Left forelimb (tissue), 1 donor: ENCODE measurements around the gene ARMC9.
"Not testable (repeated sequence)": the region's sequence is repeated elsewhere in the genome, so short reads cannot be mapped to it uniquely, and the experiment has no call there.

ENCODE experiments used
- DNase-seq: peaks from one replicate; pipeline ENCODE4 v3.0.0-alpha.2; 2018; ENCODE audit warnings: low spot score

ARMC9 gene

DNA sequence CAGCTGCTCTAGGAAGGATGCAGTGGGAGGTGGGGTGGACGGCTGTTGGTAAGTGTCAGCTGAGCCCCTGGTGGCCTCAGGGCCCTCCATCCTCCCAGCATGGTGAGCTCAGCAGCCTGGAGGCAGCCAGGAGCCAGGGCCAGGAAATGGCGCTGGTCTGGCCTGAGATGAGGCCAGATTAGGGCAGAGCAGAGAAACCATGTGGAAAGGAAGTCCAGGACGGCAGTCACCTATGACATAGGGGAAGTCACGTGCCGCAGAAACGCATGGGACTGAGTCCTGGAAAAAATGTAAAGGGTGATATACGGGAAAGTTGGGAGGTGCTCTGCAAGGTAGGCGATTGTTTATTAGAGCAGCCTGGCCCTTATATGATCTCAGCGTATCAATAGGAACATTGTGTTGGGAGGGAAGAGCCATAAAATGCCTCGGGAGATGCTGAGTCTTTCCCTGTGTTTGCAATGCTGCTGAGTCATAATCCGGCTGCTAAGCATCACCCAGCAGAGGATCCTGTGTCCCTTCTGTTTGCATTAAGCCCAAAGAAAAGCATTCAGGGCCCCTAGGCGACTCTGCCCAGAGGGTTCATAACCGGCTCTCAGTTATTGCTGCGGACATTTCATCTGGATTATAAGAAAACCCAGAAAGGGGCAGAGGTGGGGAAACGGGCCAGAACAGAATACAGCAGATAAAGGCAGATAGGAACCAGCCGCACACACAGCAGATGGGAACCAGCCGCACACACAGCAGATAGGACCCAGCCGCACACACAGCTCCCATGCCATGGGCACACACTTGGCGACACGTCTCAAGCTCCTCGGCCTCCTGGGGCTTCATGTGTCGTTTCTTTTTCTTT is 166.8 kb downstream of the ARMC9 start:
- no peak for DNase-seq

DNA sequence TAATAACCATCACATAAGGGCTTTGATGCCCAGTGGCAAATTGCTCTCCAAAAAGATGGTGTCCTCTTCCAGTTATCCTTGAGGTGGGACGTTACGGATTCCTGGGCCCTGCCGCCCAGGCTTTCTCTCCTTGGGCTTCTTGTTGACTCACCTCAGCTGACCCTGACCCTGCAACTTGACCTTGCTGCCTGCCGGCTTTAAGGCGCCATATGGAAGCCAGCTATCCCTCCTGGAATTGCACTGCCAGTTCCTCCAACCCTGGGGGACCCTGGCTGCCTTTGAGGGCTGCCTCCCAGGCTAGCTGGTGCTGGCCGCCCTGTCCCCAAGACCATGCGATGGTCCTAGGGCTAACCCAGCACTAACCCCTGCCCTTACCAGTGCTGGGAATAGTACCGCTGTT is 168.7 kb downstream of the ARMC9 start:
- no peak for DNase-seq

DNA sequence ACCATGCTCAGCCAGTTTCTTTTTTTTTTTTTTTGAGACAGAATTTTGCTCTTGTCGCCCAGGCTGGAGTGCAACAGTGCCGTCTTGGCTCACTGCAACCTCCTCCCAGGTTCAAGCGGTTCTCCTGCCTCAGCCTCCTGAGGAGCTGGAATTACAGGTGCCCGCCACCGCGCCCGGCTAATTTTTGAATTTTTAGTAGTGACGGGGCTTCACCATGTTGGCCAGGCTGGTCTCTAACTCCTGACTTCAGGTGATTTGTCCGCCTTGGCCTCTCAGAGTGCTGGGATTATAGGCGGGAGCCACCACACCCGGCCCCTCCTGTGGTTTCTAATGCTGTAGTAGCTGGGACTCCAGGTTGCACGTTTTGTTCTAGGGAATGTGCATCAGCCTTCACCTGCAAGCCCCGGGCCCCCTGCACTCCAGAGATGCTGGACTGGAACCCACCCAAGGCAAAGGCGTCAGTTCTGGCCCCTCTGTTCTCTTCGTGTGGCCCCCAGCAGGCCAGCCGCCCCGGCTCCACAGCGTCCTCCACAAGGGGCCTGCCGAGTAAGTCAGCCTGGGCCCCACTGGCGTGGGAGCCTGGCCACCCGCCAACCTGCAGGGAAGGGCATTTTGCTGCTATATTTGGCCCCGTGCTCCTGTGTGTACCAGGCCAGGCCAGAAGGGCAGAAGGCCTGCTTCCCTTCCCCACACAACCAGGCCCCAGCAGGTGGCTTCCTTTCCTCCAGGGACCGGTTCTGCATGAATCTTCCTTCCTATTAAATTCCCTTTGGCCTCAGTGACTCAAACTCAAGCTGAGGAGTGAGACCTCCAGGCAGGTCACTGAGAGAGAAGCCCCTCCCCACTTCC is 171.4 kb downstream of the ARMC9 start:
- no peak for DNase-seq

DNA sequence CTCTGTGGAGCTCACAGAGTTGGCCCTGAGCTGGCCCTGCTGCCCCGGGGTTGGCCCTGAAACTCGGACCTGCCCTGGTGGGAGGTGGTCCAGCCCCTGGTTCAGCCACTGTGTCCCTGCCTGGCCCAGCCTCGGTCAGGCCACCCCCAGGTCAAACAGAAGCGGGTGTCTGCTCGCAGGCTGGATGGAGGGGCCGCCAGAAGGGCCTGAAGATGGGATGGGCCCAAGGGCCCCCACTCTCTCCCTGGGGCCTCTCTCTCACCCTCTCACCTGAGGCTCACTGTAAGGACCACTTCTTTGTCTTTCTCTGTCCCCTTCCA is 172.0 kb downstream of the ARMC9 start:
- no peak for DNase-seq

DNA sequence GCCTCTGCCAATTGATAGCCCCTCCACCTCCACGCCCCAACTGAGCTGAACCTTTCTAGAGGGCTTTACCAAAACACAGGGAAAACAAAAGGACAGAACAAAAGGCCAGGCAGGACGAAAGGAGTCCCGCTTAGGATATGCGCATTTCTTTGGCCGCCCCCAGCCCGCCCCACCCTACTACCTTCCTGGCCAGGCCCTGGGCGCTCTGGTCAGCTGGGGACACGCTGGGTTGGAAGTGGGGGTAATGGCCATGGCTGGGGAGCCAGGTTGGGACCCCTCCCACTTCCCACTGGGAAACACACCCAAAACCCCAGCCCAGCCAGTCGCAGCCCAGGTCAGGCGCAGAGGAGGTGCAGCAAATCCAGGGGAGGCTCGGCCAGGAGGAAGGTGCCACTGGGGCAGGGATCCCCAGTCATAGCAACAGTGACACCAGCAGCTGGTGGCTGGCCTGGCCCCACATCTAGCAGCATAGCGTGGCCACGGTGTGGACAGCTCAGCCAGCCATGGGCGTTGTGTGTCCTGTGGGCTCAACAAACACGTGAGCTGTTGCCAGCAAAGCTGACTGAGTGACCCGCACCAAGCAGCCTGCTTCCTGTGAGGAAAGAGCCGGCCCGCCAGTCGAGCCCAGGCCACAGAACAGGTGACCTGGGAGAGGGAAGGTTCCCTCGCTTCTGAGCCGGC is 172.5 kb downstream of the ARMC9 start:
- DNase-seq = no peak

DNA sequence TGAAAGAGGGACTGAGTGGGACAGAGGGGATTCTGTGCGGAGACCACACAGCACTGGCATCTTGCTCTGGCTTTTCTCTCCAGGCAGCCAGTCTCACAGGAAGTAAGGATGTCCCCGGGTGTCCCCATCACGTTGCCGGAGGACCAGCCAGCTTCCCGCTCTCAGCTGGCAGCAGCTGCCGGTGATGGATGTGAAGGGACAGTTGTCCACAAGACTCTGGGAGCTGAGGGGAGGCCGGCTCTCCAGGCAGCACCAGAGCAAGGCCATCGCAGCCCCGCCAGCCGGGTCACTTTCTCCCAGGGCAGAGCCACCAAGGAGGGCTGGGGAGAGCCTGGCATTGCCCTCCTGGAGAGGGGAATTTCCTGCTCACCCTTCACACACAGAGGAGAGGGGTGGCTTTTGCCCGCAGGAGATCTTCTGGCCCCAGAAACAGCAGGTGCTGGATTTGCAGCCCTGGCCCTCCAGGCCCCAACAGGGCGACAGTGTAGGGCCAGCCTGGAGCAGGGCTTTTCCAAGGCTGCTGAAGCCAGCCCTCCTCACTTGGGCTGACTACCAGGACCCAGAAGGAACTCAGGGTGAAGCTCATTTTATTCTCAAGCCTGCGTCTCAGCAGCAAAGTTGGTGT is 173.1 kb downstream of the ARMC9 start:
- DNase-seq = no peak

DNA sequence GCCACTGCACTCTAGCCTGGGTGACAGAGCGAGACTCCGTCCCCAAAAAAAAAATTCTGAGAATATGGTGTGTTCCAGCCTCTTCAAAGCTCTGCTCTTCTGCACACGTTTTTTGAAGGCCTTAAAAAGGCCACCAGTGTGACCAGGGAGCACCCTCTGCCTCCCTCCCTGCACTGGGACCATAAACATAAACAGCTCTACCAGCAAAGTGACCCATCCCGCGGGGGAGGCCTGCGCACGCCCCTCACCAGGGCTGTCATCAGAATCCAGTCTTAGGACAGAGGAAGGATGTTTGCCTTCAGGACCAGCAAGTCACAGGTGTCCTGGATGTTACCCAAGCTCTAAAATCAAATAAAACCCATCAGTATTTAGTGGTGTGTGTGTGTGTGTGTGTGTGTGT is 173.9 kb downstream of the ARMC9 start:
- no peak for DNase-seq

DNA sequence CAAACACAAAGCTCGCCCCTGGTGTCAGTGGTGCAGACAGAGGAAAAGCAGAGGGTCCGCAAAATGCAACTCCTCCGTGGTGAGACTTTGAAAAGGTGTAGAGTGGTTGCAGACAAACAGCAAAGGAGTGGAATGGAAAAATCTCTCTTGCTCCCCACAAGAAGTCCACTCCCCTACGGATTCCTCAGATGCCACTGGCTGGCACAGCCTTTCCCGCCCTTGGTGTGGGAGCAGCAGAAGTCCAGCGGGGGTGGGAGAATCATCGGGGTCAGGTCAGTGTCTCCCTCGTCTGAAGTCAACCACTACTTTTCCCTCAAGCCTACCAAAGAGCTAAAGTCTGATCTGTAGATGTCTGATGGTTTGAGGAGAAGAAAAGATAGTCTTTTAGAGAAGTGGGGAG is 174.8 kb downstream of the ARMC9 start:
- DNase-seq = no peak

DNA sequence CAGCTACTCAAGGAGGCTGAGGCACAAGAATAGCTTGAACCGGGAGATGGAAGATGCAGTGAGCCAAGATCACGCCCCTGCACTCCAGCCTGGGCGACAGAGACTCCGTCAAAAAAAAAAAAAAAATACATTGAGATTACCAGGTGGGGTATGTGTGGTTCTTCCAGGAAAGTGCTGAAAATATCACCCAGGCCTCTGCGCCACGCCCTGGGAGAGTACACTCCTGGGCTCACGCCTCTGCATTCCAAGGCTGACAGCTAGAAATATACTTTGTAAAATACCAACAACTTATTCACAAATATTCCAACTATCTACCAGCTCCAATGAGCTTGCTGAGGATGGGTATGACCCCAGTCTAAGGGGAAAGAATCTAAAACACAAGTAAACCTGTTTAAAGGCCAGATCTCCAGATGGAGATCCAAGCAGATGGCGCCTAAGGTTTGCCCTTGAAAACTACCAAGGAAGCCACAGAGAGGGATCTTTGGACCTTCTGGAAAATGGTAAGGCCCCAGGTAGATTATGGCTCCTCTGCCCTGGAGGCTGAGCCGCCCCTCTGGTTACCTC is 175.4 kb downstream of the ARMC9 start:
- no peak for DNase-seq

DNA sequence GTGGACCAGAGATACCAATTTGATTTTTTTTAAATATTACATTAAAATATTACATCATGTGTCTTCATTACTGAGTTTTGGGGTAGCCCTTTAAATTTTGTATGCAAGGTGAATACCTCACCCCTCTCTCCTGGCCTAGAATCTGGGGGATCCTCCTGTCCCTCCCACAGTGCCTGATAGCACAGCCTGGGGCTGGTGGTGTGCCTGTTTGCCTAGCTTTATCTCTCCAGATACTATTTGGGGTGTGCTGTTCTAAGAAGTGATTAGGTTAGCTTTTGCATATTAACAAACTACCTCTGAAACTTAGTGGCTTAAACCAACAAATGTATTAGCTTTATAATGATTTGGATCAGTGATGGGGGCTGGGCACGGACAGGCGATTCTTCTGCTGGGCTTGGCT is 176.3 kb downstream of the ARMC9 start:
- DNase-seq = no peak

DNA sequence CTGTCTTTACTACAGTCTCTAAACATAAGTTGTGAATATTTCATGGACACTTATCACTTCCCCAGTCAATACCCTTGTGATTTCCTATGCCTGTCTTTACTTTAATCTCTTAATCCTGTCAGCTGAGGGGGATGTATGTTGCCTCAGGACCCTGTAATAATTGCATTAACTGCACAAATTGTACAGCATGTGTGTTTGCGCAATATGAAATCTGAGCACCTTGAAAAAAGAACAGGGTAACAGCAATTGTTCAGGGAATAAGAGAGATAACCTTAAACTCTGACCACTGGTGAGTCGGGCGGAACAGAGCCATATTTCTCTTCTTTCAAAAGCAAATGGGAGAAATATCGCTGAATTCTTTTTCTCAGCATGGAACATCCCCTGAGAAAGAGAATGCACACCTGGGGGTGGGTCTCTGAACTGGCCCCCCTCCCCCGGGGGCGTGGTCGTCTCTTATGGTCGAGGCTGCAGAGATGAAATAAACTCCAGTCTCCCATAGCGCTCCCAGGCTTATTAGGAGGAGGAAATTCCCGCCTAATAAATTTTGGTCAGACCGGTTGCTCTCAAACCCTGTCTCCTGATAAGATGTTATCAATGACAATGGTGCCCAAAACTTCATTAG is 177.7 kb downstream of the ARMC9 start:
- DNase-seq = not testable (repeated sequence)

DNA sequence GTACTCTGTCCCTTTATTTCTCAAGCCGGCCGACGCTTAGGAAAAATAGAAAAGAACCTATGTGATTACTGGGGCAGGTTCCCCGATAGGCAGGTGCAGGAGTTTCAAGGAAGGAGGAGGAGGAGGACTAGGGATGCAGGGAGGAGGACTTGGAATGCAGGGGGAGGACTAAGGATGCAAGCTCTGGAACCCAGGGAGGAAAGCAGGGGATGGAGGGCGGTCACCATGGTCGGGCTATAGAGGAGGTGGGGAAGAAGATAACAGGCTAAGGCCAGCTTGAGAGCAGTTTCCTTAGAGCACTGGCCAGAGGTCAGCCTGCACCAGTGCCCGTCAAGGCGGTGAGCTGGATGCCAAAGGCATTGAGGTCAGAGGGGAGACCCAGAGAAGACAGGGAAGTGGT is 178.4 kb downstream of the ARMC9 start:
- no peak for DNase-seq

DNA sequence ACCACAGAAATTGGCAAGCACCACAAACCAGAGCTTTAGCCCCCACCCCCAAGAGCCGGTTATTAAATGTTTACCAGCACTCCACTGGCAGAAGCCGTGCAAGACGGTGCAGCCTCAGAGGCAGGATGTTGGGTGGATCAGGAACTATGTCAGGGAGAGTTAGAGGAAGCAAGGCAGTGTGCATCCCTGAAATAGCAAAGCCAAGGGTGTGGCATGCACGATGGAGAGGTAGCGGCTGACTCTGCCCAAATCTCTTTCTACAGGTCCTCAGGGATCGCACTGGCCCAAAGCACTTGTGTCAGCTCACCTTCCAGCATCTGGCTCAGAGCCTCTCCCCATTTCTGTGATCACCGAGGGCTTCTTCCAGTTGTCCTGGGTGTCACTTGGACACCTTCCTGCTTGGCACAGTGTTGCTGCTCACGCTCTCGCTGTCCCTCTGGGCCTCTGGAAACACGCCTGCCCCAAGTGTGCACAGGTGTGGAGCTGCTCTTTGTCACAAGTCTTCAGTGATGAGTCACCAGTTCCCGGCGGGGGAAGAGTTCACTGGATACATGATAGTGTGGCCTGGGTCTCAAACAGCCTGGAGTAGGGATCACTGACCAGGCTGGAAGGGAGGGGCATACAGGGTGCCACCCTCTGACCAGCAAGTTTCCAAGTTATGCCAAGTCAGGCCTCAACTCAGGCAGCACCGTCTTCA is 179.7 kb downstream of the ARMC9 start:
- no peak for DNase-seq

DNA sequence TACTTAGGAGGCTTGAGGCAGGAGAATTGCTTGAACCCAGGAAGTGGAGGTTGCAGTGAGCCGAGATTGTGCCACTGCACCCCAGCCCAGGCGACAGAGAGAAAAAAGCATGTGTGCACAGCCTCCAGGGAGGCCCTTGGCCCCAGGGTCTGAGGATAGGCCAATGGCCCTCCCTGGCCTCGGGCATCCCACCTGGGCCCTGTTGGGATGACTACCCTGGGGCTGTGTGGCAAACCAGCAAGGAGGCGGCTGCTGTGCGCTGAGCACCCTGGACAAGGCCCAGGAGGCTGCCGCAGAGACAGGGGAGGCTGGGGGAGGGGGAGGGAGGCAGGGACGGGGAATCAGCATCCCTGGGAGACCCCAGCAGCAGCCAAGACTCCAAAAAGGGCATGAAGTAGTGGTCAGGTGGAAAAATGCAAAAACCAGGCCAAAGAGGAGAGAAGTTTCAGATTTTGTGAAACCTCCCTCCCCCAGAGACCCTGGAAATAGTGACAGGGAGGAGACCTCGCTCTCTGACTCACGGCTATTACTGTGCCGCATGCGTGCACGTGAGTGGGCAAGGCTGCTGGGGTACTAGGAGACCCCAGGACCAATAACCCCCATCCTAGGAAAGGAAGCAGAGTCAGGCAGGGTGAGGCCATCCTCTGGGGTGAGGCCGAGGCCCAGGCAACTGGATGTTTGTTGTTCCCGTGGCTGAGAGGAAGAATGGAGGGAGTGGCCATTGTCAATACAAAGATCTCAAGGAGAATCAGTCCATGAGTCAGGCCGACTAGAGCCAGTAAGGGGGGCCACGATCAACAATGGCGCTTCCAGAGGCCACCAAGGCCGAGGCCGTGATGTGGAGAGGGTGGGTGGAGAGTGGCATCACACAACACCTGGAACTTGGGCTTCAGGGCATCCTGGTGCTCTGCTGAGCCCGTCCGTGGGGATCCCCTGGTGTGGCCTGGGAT is 181.1 kb downstream of the ARMC9 start:
- DNase-seq = no peak

DNA sequence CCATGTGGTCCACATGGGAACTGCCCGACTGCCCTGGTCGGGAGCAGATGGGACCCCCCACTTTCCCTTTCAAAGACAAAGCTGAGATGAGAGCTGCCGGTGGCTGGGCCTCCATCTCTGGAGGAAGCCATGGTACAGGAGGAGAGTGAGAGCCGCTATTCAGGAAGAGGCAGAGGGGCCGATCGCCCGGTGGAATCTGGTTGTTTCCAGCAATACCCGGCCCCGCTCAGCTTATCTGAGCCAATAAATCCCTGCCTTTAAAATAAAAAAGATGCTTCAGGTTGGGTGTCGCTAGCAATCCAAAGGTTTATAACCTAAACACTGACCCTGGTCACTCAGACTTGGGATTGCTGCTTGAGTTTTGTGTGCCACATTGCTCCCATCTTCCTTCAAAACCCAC is 181.9 kb downstream of the ARMC9 start:
- no peak for DNase-seq

DNA sequence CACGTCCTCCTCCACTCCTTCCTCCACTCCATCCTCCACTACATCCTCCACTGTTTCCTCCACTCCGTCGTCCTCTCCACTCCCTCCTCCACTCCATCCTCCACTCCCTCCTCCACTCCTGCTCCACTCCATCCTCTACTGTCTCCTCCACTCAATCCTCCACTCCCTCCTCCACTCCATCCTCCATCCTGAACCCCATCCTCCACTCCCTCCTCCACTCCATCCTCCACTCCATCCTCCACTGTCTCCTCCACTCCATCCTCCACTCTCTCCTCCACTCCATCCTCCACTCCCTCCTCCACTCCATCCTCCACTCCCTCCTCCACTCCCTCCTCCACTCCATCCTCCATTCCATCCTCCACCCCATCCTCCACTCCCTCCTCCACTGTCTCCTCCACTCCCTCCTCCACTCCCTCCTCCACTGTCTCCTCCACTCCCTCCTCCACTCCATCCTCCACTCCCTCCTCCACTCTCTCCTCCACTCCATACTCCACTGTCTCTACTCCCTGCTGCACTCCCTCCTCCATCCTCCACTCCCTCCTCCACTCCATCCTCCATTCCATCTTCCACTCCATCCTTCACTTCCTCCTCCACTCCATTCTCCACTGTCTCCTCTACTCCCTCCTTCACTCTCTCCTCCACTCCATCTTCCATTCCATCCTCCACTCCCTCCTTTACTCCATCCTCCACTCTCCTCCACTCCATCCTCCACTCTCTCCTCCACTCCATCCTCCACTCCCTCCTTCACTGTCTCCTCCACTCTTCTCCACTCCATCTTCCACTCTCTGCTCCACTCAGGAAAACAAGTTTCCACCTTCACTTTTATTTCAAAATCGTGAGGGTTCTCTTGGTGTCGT is 182.8 kb downstream of the ARMC9 start:
- no peak for DNase-seq

DNA sequence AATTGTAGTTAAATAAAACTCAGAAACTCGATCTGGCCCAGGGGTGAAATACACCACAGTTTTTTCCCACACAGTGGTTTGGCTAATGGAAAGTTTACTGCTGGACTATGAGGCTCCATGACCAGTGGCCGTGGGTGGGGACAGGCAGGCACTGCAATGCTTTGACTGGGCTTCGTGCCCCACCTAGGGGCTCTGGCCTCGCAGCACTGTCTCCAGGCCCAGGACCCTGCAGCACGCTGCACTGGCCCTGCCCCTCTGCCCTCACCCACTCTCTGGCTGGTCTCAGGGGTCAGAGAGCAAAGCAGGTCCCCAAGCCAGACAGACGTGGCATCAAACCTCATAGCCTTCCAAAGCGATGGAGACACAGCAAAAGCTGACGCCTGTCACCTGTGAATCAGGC is 183.7 kb downstream of the ARMC9 start:
- DNase-seq = no peak

DNA sequence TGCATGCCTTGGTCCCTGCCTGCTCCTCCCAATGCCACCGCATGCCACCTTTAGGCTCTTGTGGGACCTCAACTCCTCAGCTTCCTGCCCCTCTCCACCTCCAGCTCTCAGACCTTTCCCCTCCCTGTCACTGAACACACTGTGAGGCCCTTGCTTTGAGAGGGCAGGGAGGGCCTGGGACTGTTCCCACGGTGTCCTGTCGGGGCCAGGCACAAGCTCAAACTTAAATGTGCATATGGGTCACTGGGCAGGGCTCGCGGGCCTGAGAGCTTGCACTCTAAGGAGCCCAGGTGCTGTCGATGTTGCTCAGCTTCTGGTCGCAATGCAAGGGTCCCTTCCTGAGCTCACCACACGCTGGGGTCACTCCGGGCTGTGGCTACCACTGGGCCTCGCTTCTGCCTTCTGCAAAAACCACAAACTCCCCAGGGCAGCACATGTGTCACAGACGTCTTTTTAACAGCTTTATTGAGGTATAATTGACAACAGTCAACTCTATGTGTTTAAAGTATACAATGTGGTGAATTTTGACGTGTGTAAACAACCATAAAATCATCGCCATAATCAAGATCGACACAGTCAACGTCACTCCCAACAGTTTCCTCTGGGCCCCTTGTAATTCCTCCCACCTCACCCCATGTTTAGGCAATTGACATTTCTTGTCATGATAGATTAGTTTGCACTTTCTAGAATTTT is 185.1 kb downstream of the ARMC9 start:
- DNase-seq = no peak
